GM21717 (cell line): ENCODE measurements around the gene ASB2.
A peak's percentile ranks its signal among the peaks of the same experiment; 100 is the strongest.

ENCODE experiments used
- ATAC-seq: cut with Tn5 transposase; IDR thresholded peaks from one replicate; pipeline ENCODE4 v1.9.1; 2021; ENCODE audit warnings: mild to moderate bottlenecking, moderate library complexity; ENCODE audit not compliant: unreplicated experiment

Gene ASB2

GRCh38 chr14:93951635-93952540 is 24.5 kb downstream of the ASB2 start:
- no peak for ATAC-seq

- no peak for ATAC-seq
Observed at GRCh38 chr14:93950948-93951634, 25.3 kb downstream of the ASB2 start.

GRCh38 chr14:93949511-93950075 is 26.8 kb downstream of the ASB2 start:
- no peak for ATAC-seq

- ATAC-seq: no peak
Observed at GRCh38 chr14:93947282-93947681, 29.1 kb downstream of the ASB2 start.

- no peak for ATAC-seq
Observed at GRCh38 chr14:93946541-93947090, 29.8 kb downstream of the ASB2 start.

- no peak for ATAC-seq
Observed at GRCh38 chr14:93946104-93946503, 30.3 kb downstream of the ASB2 start.

GRCh38 chr14:93945070-93945399 is 31.3 kb downstream of the ASB2 start:
- ATAC-seq: no peak

GRCh38 chr14:93944348-93945069 is 31.9 kb downstream of the ASB2 start:
- no peak for ATAC-seq

GRCh38 chr14:93943930-93944329 is 32.4 kb downstream of the ASB2 start:
- no peak for ATAC-seq

- ATAC-seq: no peak
Observed at GRCh38 chr14:93943052-93943451, 33.3 kb downstream of the ASB2 start.

GRCh38 chr14:93941293-93941910 is 35.0 kb downstream of the ASB2 start:
- no peak for ATAC-seq

GRCh38 chr14:93940437-93940836 is 35.9 kb downstream of the ASB2 start:
- no peak for ATAC-seq

GRCh38 chr14:93939304-93940229 is 36.8 kb downstream of the ASB2 start:
- ATAC-seq: peak; percentile 90

- no peak for ATAC-seq
Observed at GRCh38 chr14:93938751-93939303, 37.5 kb downstream of the ASB2 start.

GRCh38 chr14:93937519-93937918 is 38.9 kb downstream of the ASB2 start:
- no peak for ATAC-seq

- ATAC-seq: no peak
Observed at GRCh38 chr14:93936926-93937325, 39.4 kb downstream of the ASB2 start.

GRCh38 chr14:93936245-93936644 is 40.1 kb downstream of the ASB2 start:
- no peak for ATAC-seq

- ATAC-seq: no peak
Observed at GRCh38 chr14:93935213-93935612, 41.2 kb downstream of the ASB2 start.

- ATAC-seq: no peak
Observed at GRCh38 chr14:93932642-93933041, 43.7 kb downstream of the ASB2 start.
